A673 (cell line): ENCODE measurements around the gene FSIP1. TPM values are rescaled to one million over a fixed set of nuclear protein-coding genes. Genes with fewer than 3 reads are reported as not detected.

ENCODE experiments used
- BruUV-seq: library from RNA; stranded (reverse); fragments of 400-500 nt; replicated peaks from 2 replicates; lab custom pipeline; 2021; lab: Mats Ljungman, UMichigan
- CTCF ChIA-PET: fragments of 300-600 bp; sonication (Branson Sonifier 250); formaldehyde crosslinking; loops from one replicate; lab custom pipeline; 2022; ENCODE audit warnings: antibody characterized with exemption; lab: Charles Lee
- POLR2A ChIA-PET: fragments of 300-600 bp; sonication (Branson Sonifier 250); formaldehyde crosslinking; loops from one replicate; lab custom pipeline; 2022; ENCODE audit warnings: antibody characterized with exemption; ENCODE audit not compliant: low non-redundant PET; lab: Charles Lee
- DNase-seq: peaks from one replicate; pipeline ENCODE4 v3.0.0-alpha.2; 2015; ENCODE audit warnings: low spot score
- H3K27ac ChIP-seq: fragments of 200-600 bp; sonication (generic); 2 replicates; pipeline ENCODE4 v1.5.1; 2016; ENCODE audit warnings: mixed run types, low read depth, mild to moderate bottlenecking, mixed read lengths, antibody characterized with exemption, low read length; ENCODE audit not compliant: poor library complexity, severe bottlenecking
- H3K27me3 ChIP-seq: fragments of 200-600 bp; sonication (generic); replicated peaks from 2 replicates; pipeline ENCODE4 v1.6.1; 2017; ENCODE audit warnings: mixed run types, low read depth, mild to moderate bottlenecking, mixed read lengths, antibody characterized with exemption, low read length; ENCODE audit not compliant: insufficient read depth, poor library complexity
- H3K36me3 ChIP-seq: fragments of 200-600 bp; sonication (generic); 2 replicates; pipeline ENCODE4 v1.6.1; 2016; ENCODE audit warnings: mixed run types, mild to moderate bottlenecking, mixed read lengths, antibody characterized with exemption, low read length; ENCODE audit not compliant: insufficient read depth, poor library complexity, severe bottlenecking
- H3K4me1 ChIP-seq: fragments of 200-600 bp; sonication (generic); 2 replicates; pipeline ENCODE4 v1.6.1; 2017; ENCODE audit warnings: mixed run types, mild to moderate bottlenecking, mixed read lengths, antibody characterized with exemption, low read length; ENCODE audit not compliant: insufficient read depth, poor library complexity, severe bottlenecking
- H3K4me3 ChIP-seq: fragments of 200-600 bp; sonication (generic); 2 replicates; pipeline ENCODE4 v1.5.1; 2016; ENCODE audit warnings: low read depth, mixed run types, mild to moderate bottlenecking, mixed read lengths, low read length; ENCODE audit not compliant: poor library complexity, severe bottlenecking
- H3K9me3 ChIP-seq: fragments of 200-600 bp; sonication (generic); 2 replicates; pipeline ENCODE4 v1.6.1; 2016; ENCODE audit warnings: mixed run types, low read depth, mild to moderate bottlenecking, mixed read lengths, antibody characterized with exemption, low read length; ENCODE audit not compliant: poor library complexity, severe bottlenecking
- EZH2 ChIP-seq: fragments of 200-600 bp; sonication (generic); IDR thresholded peaks from 2 replicates; pipeline ENCODE4 v1.6.1; 2017; ENCODE audit warnings: borderline replicate concordance, low read depth, mild to moderate bottlenecking, mixed read lengths, antibody characterized with exemption, low read length; ENCODE audit not compliant: poor library complexity, severe bottlenecking
- intact Hi-C: fragments of 100-400 bp; cut with micrococcal nuclease; formaldehyde crosslinking; loops from one replicate; pipeline ENCODE4 v1.10.0; 2022; ENCODE audit not compliant: unreplicated experiment
- total RNA-seq: library from RNA; stranded (reverse); gene quantifications from 2 replicates; pipeline ENCODE4 v1.2.3, GENCODE V29; 2021
- TF ChIP-seq, protein P1 (sequence below): fragments of 300-800, 200-600 bp; sonication (generic); conservative IDR thresholded peaks from 2 replicates; pipeline ENCODE4 v1.5.1; 2017; ENCODE audit warnings: low read depth, mild to moderate bottlenecking, antibody characterized with exemption, low read length, moderate library complexity, mixed read lengths

FSIP1 gene
- total RNA-seq, 1 experiment from 2014 or later, result 0.37 TPM

DNA sequence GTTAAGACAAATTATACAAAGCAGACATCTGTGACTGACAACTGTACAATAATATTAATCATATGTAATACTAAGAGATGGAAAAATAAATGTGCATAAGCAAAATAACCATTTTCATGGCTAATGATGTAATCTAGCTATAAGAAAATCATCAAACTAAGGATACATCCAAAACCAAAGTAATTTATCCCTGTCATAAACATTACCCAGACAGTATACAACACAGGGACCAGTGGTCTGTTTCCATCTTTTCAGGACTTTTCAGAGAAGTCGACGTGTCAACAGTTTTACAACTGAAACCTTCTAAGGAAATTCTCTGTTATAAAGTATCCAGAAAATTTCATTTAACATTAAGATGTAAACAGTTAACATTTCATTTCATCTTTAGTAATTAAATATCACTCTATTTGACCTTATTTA lies 190.7 kb downstream of the FSIP1 start:
- H3K27ac ChIP-seq, result no peak overlapping the region
- intact Hi-C loops, result no loop called here
- no peak for TF ChIP-seq EZH2
- TF ChIP-seq, protein P1, sequence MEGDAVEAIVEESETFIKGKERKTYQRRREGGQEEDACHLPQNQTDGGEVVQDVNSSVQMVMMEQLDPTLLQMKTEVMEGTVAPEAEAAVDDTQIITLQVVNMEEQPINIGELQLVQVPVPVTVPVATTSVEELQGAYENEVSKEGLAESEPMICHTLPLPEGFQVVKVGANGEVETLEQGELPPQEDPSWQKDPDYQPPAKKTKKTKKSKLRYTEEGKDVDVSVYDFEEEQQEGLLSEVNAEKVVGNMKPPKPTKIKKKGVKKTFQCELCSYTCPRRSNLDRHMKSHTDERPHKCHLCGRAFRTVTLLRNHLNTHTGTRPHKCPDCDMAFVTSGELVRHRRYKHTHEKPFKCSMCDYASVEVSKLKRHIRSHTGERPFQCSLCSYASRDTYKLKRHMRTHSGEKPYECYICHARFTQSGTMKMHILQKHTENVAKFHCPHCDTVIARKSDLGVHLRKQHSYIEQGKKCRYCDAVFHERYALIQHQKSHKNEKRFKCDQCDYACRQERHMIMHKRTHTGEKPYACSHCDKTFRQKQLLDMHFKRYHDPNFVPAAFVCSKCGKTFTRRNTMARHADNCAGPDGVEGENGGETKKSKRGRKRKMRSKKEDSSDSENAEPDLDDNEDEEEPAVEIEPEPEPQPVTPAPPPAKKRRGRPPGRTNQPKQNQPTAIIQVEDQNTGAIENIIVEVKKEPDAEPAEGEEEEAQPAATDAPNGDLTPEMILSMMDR, result no peak
- BruUV-seq, result no TSS peak
- H3K27me3 ChIP-seq, result peaks cover 6% of the 10 kb centered on the region
- H3K9me3 ChIP-seq, result no peaks in the 10 kb centered on the region
- no peak for DNase-seq
- no peaks in the 10 kb centered on the region for H3K4me1 ChIP-seq
- CTCF ChIA-PET, result no interaction called here
- H3K36me3 ChIP-seq, result no peaks in the 10 kb centered on the region
- POLR2A ChIA-PET, result no interaction called here
- no peak overlapping the region for H3K4me3 ChIP-seq

DNA sequence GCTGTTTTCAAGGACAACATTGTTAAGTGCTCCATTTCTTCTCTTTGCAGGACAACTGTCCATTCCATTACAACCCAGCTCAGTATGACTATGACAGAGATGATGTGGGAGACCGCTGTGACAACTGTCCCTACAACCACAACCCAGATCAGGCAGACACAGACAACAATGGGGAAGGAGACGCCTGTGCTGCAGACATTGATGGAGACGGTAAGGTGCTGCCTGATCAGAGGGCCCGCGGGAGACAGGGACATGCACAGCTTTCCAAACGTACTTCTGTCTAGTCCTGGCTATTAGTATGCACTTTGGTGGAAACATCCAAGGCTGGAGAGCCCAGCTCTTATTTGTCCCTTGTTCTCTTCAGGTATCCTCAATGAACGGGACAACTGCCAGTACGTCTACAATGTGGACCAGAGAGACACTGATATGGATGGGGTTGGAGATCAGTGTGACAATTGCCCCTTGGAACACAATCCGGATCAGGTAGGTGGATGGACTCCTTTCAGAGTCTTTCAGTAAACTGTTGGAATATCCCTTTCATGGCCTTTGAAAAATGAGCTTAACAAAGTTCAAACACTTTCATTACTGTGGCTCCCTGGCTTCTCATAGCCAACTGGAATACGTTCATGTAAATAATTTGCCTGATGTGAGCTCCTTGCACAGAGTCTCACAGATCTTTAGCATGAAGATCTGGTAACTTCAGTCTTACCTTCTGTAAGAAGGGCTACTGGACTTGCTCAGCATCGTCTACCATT lies 191.3 kb downstream of the FSIP1 start:
- Histone ChIP-seq H3K36me3 (no peaks in the 10 kb centered on the region), H3K9me3 (no peaks in the 10 kb centered on the region), H3K4me3 (no peak overlapping the region), H3K27me3 (peaks cover 6% of the 10 kb centered on the region), H3K27ac (no peak overlapping the region), H3K4me1 (no peaks in the 10 kb centered on the region)
- TF ChIP-seq EZH2, result no peak
- TF ChIP-seq, protein P1, result no peak
- intact Hi-C loops, result no loop called here
- ChIA-PET POLR2A (no interaction called here), CTCF (no interaction called here)
- DNase-seq, result no peak
- BruUV-seq, result no TSS peak

DNA sequence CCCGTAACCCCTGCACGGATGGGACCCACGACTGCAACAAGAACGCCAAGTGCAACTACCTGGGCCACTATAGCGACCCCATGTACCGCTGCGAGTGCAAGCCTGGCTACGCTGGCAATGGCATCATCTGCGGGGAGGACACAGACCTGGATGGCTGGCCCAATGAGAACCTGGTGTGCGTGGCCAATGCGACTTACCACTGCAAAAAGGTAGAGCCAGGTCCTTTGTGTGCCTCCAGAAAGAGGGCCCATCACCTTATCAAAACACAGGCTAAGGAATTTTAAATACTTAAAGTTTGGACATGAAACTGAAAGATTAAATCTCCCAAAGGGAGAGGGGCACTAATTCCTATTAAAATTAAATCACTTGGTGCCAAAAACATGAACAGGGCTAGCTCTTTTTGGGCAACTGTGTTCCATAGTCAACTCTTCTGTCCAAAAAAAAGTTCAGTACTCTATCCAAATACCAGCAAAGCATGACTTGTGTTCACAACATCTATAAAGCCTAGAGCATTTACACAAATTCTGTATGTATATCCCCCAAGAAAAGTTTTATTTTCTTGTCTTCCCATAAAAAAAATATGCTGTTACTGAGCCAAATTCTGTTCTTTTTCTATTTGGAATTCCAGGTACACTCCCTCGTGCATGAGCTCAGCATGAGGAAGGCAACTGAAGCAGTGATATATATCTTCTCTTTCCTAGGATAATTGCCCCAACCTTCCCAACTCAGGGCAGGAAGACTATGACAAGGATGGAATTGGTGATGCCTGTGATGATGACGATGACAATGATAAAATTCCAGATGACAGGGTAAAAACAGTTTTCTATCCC lies 192.6 kb downstream of the FSIP1 start:
- intact Hi-C loops, result no loop called here
- ChIA-PET CTCF (no interaction called here), POLR2A (no interaction called here)
- H3K36me3 ChIP-seq, result no peaks in the 10 kb centered on the region
- H3K4me1 ChIP-seq, result no peaks in the 10 kb centered on the region
- BruUV-seq, result no TSS peak
- no peaks in the 10 kb centered on the region for H3K9me3 ChIP-seq
- H3K27me3 ChIP-seq, result peaks cover 6% of the 10 kb centered on the region
- DNase-seq, result no peak
- TF ChIP-seq, protein P1, result no peak
- TF ChIP-seq EZH2, result no peak
- no peak overlapping the region for H3K4me3 ChIP-seq
- H3K27ac ChIP-seq, result no peak overlapping the region
